ENCODE measurements around the gene RNF212.

GRCh38 chr4:1056671-1057402 is 56.5 kb downstream of the RNF212 start:
- no peak for TF ChIP-seq POLR2A (IDR thresholded peaks at IDR 0.05; ENCODE audit: low read depth)
- no peak for TF ChIP-seq CTCF (IDR thresholded peaks at IDR 0.05)
- no peak for TF ChIP-seq POLR2AphosphoS5 (IDR thresholded peaks at IDR 0.05)

Measured in esophagus muscularis mucosa (tissue), 3 donors.